ENCODE measurements around the gene CCDC68.

- TF ChIP-seq, protein P1, sequence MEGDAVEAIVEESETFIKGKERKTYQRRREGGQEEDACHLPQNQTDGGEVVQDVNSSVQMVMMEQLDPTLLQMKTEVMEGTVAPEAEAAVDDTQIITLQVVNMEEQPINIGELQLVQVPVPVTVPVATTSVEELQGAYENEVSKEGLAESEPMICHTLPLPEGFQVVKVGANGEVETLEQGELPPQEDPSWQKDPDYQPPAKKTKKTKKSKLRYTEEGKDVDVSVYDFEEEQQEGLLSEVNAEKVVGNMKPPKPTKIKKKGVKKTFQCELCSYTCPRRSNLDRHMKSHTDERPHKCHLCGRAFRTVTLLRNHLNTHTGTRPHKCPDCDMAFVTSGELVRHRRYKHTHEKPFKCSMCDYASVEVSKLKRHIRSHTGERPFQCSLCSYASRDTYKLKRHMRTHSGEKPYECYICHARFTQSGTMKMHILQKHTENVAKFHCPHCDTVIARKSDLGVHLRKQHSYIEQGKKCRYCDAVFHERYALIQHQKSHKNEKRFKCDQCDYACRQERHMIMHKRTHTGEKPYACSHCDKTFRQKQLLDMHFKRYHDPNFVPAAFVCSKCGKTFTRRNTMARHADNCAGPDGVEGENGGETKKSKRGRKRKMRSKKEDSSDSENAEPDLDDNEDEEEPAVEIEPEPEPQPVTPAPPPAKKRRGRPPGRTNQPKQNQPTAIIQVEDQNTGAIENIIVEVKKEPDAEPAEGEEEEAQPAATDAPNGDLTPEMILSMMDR (IDR thresholded peaks at IDR 0.05; ENCODE audit: insufficient read depth, low read length) = no peak
- no peak for TF ChIP-seq REST (IDR thresholded peaks at IDR 0.05; ENCODE audit: insufficient replicate concordance, low read depth)
- no peak for TF ChIP-seq GABPA (IDR thresholded peaks at IDR 0.05; ENCODE audit: low read depth)
Observed at GRCh38 chr18:54919412-54919811, 39.8 kb downstream of the CCDC68 start.

All from HL-60 (cell line).